ENCODE measurements around the gene DYDC1.

DNA sequence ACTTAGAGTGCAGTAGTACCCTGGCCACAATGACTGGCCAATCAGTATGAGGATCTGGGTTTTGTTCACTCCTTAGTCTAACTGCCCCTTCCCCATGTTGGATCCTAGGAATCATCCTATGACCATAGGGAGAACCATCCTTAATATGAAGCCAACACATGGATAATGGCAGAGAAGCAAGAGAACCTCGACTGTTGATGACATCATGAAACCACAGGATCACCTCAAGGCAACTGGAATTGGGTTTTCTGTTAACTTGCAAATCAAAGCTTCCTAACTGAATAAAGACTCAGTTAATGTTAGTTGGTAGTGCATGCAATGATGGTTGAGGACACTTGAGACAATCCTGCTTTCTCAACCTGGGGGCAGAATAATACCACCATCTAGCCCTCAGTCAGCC, 48.5 kb upstream of the DYDC1 start:
- TF ChIP-seq, protein P1, sequence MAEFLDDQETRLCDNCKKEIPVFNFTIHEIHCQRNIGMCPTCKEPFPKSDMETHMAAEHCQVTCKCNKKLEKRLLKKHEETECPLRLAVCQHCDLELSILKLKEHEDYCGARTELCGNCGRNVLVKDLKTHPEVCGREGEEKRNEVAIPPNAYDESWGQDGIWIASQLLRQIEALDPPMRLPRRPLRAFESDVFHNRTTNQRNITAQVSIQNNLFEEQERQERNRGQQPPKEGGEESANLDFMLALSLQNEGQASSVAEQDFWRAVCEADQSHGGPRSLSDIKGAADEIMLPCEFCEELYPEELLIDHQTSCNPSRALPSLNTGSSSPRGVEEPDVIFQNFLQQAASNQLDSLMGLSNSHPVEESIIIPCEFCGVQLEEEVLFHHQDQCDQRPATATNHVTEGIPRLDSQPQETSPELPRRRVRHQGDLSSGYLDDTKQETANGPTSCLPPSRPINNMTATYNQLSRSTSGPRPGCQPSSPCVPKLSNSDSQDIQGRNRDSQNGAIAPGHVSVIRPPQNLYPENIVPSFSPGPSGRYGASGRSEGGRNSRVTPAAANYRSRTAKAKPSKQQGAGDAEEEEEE (CRISPR knock-in tag; IDR thresholded peaks at IDR 0.05; ENCODE audit: borderline replicate concordance), result no peak
- TF ChIP-seq POLR2AphosphoS5 (IDR thresholded peaks at IDR 0.05; ENCODE audit: low read depth, low read length) (no peak), ATM (IDR thresholded peaks at IDR 0.05; ENCODE audit: borderline replicate concordance) (no peak), RFX1 (IDR thresholded peaks at IDR 0.05) (no peak), RFX5 (IDR thresholded peaks at IDR 0.05; ENCODE audit: low read depth, low read length) (no peak)

Measured in HepG2 (cell line).